Natural killer cell (primary cell): Measurements from ENCODE around the gene ACER3. TPM values are rescaled to one million over a fixed set of nuclear protein-coding genes. Genes with fewer than 3 reads are reported as not detected.

Experiments used
- ATAC-seq, 3 donors: fragments of 150-1000 bp in 2 of 3; fragments of 200-7000 bp in 1 of 3; cut with Tn5 transposase; 1 replicate in 1 of 3; 2 replicates in 2 of 3; pipeline ENCODE4 v1.10.0; 2021; ENCODE audit warnings: mild to moderate bottlenecking in 2 of 3, moderate library complexity in 2 of 3
- DNase-seq, 2 donors: peaks; one replicate each; pipeline versions ENCODE4 v3.0.0 to v3.0.0-alpha.2; 2013 to 2021; ENCODE audit warnings: mixed read lengths in 1 of 2
- H3K27ac ChIP-seq: one replicate; pipeline ENCODE4 v1.5.1; 2013; ENCODE audit warnings: mild to moderate bottlenecking, low read length
- H3K27me3 ChIP-seq: one replicate; pipeline ENCODE4 v1.6.1; 2013; ENCODE audit warnings: low read length; ENCODE audit not compliant: control insufficient read depth, insufficient read depth
- H3K36me3 ChIP-seq: one replicate; pipeline ENCODE4 v1.6.1; 2013; ENCODE audit warnings: low read length; ENCODE audit not compliant: control insufficient read depth, insufficient read depth
- H3K4me1 ChIP-seq: one replicate; pipeline ENCODE4 v1.6.1; 2013; ENCODE audit warnings: low read length; ENCODE audit not compliant: control insufficient read depth, insufficient read depth
- H3K4me3 ChIP-seq: one replicate; pipeline ENCODE4 v1.5.1; 2013; ENCODE audit warnings: low read length
- H3K9me3 ChIP-seq: one replicate; pipeline ENCODE4 v1.6.1; 2013; ENCODE audit warnings: low read length; ENCODE audit not compliant: control insufficient read depth, insufficient read depth
- H3K27ac Mint-ChIP-seq, 2 donors: one replicate each; pipeline ENCODE4 v1.8.0; 2022; ENCODE audit warnings: mild to moderate bottlenecking in 2 of 2, mixed read lengths in 2 of 2, moderate library complexity in 1 of 2
- H3K27me3 Mint-ChIP-seq, 2 donors: one replicate each; pipeline ENCODE4 v1.8.0; 2022; ENCODE audit warnings: low read depth in 2 of 2, mixed read lengths in 2 of 2
- H3K36me3 Mint-ChIP-seq: one replicate; pipeline ENCODE4 v1.8.0; 2022; ENCODE audit warnings: mixed read lengths
- H3K4me1 Mint-ChIP-seq, 2 donors: one replicate each; pipeline ENCODE4 v1.8.0; 2022; ENCODE audit warnings: mixed read lengths in 2 of 2
- H3K4me3 Mint-ChIP-seq: one replicate; pipeline ENCODE4 v1.8.0; 2022; ENCODE audit warnings: mild to moderate bottlenecking, moderate library complexity, mixed read lengths
- H3K9me3 Mint-ChIP-seq, 2 donors: one replicate each; pipeline ENCODE4 v1.8.0; 2022; ENCODE audit warnings: mixed read lengths in 2 of 2
- WGBS: methylation state at CpG from one replicate; pipeline ENCODE4 v1.1.7; 2013; ENCODE audit warnings: missing lambda C conversion rate; ENCODE audit not compliant: insufficient coverage; 5-methylcytosine and 5-hydroxymethylcytosine counted together
- intact Hi-C: fragments of 100-400 bp; cut with micrococcal nuclease; formaldehyde crosslinking; loops from one replicate; pipeline ENCODE4 v1.14.2; 2022
- total RNA-seq, 4 donors: library from RNA; stranded (reverse); fragments of 120-200 nt in 1 of 4; gene quantifications; one replicate each; pipeline versions ENCODE4 v1.2.3 to v1.2.4, GENCODE V29; 2013 to 2022
- TF ChIP-seq, protein P1 (sequence below): fragments of 200-600 bp; IDR thresholded peaks from one replicate; pipeline ENCODE4 v1.8.0; 2022; ENCODE audit warnings: antibody characterized with exemption

The ACER3 gene
- total RNA-seq, 3 donors from 2014 or later (not counting 1 experiment from before 2014, with no cell fraction given) = 12.1 to 14.8 (median 13.6) TPM

DNA sequence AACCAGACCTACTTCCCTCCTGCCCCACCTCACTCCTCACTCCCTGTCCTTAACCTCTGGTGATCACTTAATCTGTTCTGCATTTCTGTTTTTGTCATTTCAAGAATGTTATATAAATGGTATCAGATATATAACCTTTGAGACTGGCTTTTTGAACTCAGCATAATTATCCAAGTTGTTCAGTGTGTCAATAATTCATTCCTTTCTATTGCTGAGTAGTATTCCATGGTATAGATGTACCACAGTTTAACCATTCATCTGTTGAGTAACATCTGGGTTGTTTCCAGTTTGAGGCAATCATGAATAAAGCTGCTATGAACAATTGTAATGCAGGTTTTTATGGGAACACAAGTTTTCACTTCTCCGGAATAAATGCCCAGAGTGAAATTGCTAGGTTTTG is 138.9 kb downstream of the ACER3 start:
- Histone ChIP-seq H3K4me1 (no peaks in the 10 kb centered on the region), H3K4me3 (no peak overlapping the region), H3K27me3 (no peaks in the 10 kb centered on the region), H3K36me3 (no peaks in the 10 kb centered on the region), H3K27ac (no peak overlapping the region), H3K9me3 (no peaks in the 10 kb centered on the region)
- Mint-ChIP-seq H3K27me3 (no peaks in the 10 kb centered on the region), H3K9me3 (no peaks in the 10 kb centered on the region), H3K36me3 (no peaks in the 10 kb centered on the region), H3K4me3 (no peak overlapping the region), H3K4me1 (peaks cover 7 to 10% of the 10 kb centered on the region in 2 donors), H3K27ac (no peak overlapping the region)
- intact Hi-C loops = no loop called here
- TF ChIP-seq, protein P1, sequence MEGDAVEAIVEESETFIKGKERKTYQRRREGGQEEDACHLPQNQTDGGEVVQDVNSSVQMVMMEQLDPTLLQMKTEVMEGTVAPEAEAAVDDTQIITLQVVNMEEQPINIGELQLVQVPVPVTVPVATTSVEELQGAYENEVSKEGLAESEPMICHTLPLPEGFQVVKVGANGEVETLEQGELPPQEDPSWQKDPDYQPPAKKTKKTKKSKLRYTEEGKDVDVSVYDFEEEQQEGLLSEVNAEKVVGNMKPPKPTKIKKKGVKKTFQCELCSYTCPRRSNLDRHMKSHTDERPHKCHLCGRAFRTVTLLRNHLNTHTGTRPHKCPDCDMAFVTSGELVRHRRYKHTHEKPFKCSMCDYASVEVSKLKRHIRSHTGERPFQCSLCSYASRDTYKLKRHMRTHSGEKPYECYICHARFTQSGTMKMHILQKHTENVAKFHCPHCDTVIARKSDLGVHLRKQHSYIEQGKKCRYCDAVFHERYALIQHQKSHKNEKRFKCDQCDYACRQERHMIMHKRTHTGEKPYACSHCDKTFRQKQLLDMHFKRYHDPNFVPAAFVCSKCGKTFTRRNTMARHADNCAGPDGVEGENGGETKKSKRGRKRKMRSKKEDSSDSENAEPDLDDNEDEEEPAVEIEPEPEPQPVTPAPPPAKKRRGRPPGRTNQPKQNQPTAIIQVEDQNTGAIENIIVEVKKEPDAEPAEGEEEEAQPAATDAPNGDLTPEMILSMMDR = no peak
- DNase-seq = no peak
- 100% methylated on average over 1 of the region's 1 CpG for WGBS
- no peak for ATAC-seq

DNA sequence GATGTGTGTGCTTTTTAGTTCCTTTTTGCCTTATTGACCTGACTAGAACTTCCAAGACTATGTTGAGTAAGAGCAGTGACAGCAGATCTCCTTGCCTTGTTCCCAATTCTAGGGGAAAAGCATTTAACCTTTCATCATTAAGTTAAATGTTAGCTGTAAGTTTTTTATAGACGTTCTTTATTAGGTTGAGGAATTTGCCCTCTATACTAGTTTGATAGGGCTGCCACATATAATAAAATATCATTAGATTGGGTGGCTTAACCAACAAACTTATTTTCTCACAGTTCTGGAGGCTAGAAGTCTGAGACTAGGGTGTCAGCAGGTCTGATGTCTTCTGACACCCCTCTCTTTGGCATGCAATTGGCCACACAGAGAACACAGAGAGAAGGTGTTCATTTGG is 140.9 kb downstream of the ACER3 start:
- Histone ChIP-seq H3K27ac (no peak overlapping the region), H3K27me3 (no peaks in the 10 kb centered on the region), H3K9me3 (no peaks in the 10 kb centered on the region), H3K36me3 (no peaks in the 10 kb centered on the region), H3K4me3 (no peak overlapping the region), H3K4me1 (no peaks in the 10 kb centered on the region)
- Mint-ChIP-seq H3K4me3 (no peak overlapping the region), H3K9me3 (no peaks in the 10 kb centered on the region), H3K27ac (no peak overlapping the region), H3K4me1 (peaks cover 5 to 7% of the 10 kb centered on the region in 2 donors), H3K27me3 (no peaks in the 10 kb centered on the region), H3K36me3 (no peaks in the 10 kb centered on the region)
- TF ChIP-seq, protein P1 = no peak
- WGBS = no CpG with 5 or more reads among the region's 1 CpG
- ATAC-seq = no peak
- intact Hi-C loops = no loop called here
- no peak for DNase-seq

DNA sequence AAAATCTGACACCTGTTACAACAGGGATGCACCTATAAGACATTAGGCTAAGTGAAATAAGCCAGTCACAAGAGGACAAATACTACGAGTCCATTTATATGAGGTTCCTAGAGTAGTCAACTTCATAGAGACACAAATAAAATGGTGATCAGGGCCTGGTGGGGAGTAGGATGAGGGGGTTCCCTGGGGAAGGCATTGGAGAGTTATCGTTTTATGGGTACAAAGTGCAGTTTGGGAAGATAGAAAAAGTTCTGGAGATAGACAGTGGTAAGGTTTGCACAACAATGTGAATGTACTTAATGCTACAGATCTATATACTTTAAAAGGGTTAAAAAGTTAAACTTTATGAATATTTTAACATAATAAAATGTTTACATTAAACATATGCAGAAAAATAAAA is 142.1 kb downstream of the ACER3 start:
- Mint-ChIP-seq H3K4me1 (no peaks in the 10 kb centered on the region), H3K36me3 (no peaks in the 10 kb centered on the region), H3K27me3 (no peaks in the 10 kb centered on the region), H3K27ac (no peak overlapping the region), H3K4me3 (no peak overlapping the region), H3K9me3 (no peaks in the 10 kb centered on the region)
- no peak overlapping the region for H3K27ac ChIP-seq
- H3K27me3 ChIP-seq = no peaks in the 10 kb centered on the region
- no peak for ATAC-seq
- H3K4me1 ChIP-seq = no peaks in the 10 kb centered on the region
- no peak for DNase-seq
- no peaks in the 10 kb centered on the region for H3K9me3 ChIP-seq
- intact Hi-C loops = no loop called here
- H3K4me3 ChIP-seq = no peak overlapping the region
- TF ChIP-seq, protein P1 = no peak
- H3K36me3 ChIP-seq = no peaks in the 10 kb centered on the region
- WGBS = 94% methylated on average over 2 of the region's 2 CpGs

DNA sequence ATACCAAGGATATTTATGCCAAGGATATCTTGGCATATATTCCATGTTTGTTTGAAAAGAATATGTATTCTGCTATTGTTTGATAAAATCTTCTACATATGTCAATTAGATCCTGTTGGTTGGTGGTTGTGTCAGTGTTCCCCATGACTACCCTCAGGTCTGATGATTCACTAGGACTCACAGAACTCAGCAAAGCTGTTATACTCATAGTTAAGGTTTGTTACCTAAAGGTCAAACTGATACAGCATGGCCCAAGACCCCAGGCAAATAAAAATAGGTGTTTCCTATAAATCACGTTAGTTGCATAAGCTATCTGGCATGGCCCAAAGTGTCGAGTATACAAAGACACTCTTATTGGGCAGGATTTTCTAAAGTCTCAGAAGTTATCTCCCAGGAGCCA is 143.2 kb downstream of the ACER3 start:
- ATAC-seq (no peak), DNase-seq (no peak)
- intact Hi-C loops = no loop called here
- Histone ChIP-seq H3K36me3 (no peaks in the 10 kb centered on the region), H3K4me3 (no peak overlapping the region), H3K4me1 (no peaks in the 10 kb centered on the region), H3K27me3 (no peaks in the 10 kb centered on the region), H3K27ac (no peak overlapping the region), H3K9me3 (no peaks in the 10 kb centered on the region)
- no peaks in the 10 kb centered on the region for H3K27me3 Mint-ChIP-seq
- H3K36me3 Mint-ChIP-seq = no peaks in the 10 kb centered on the region
- H3K4me3 Mint-ChIP-seq = no peak overlapping the region
- no peaks in the 10 kb centered on the region for H3K9me3 Mint-ChIP-seq
- no peaks in the 10 kb centered on the region for H3K4me1 Mint-ChIP-seq
- H3K27ac Mint-ChIP-seq = no peak overlapping the region
- TF ChIP-seq, protein P1 = no peak
- WGBS = 69% methylated on average over 2 of the region's 2 CpGs
